Adrenal gland (tissue), 5 donors: Measurements from ENCODE around the gene CCDC92B.

Experiments used
- POLR2A ChIP-seq, 2 donors: fragments of 450-650 bp; IDR thresholded peaks; one replicate each; pipeline ENCODE4 v1.6.1; 2017; ENCODE audit warnings: antibody characterized with exemption in 2 of 2, mild to moderate bottlenecking in 2 of 2, moderate library complexity in 1 of 2
- TF ChIP-seq, protein P1 (sequence below), 6 experiments: fragments of 450-650 bp in 4 of 6; fragments of 200-600 bp in 2 of 6; sonication (generic) in 1 of 6; IDR thresholded peaks; 1 replicate in 5 of 6; 2 replicates in 1 of 6; pipeline versions ENCODE4 v1.5.1 to v1.8.0; 2016 to 2021; ENCODE audit warnings: antibody characterized with exemption in 6 of 6, mild to moderate bottlenecking in 2 of 6, moderate library complexity in 1 of 6
- donor health status: DM: no; HTN: no; CAD: no.

DNA sequence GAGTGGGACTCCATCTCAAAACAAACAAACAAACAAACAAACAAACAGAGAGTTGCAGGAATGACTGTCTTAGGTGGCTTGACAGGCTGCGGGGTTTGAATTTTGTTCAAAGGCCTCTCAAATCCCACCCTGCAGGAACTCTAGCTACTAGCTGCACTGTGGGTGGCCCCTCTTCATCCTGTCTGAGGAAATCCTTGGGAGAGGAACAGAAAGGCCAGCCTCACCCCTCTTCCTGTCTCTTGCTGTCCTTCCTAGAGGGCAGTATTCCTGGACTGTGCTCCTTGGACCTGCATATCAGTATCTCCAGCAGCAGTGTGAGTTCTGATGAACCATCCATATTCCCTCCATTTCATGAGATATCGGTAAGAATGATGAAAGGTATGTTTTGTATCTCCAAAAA lies 2.0 kb upstream of the CCDC92B start:
- TF ChIP-seq, protein P1, sequence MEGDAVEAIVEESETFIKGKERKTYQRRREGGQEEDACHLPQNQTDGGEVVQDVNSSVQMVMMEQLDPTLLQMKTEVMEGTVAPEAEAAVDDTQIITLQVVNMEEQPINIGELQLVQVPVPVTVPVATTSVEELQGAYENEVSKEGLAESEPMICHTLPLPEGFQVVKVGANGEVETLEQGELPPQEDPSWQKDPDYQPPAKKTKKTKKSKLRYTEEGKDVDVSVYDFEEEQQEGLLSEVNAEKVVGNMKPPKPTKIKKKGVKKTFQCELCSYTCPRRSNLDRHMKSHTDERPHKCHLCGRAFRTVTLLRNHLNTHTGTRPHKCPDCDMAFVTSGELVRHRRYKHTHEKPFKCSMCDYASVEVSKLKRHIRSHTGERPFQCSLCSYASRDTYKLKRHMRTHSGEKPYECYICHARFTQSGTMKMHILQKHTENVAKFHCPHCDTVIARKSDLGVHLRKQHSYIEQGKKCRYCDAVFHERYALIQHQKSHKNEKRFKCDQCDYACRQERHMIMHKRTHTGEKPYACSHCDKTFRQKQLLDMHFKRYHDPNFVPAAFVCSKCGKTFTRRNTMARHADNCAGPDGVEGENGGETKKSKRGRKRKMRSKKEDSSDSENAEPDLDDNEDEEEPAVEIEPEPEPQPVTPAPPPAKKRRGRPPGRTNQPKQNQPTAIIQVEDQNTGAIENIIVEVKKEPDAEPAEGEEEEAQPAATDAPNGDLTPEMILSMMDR (IDR thresholded peaks at IDR 0.05) = no peak
- TF ChIP-seq POLR2A (IDR thresholded peaks at IDR 0.05) = no peak
